ENCODE measurements around the gene LRIG1. TPM values are rescaled to one million over a fixed set of nuclear protein-coding genes. Genes with fewer than 3 reads are reported as not detected.

Gene LRIG1
- total and polyA plus RNA-seq, 9 of the 15 experiments (the other 6 are each of a cell fraction or from before 2014, with no cell fraction given): 0.05 to 0.38 (median 0.13) TPM; not detected in 3

DNA sequence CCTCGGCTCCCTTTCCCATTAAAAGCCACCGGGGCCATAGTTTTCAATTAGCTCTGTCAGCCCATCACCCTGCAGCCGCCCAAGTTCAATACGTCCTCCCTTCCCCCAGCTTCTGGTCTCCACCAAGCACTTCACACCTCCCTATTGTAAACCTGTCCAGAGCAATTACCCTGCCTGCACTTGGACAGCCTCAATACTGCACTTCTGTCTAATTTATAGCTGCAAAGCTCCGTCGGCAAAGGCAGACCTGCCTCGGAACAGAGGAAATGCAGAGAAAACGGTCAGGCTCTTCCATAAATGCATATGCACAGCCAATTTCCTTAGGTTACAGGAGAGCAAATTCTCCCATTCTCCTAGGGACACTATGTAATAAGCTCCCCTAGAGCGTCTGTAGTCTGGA lies 21.9 kb downstream of the LRIG1 start:
- no peak overlapping the region for H3K9ac ChIP-seq (ENCODE audit: insufficient read depth in 1 of 2, low read depth in 2 of 2, low read length in 2 of 2)
- no peak overlapping the region for H3K4me2 ChIP-seq (ENCODE audit: insufficient read depth, low read length)
- H3K27me3 ChIP-seq (ENCODE audit: control insufficient read depth in 2 of 2, insufficient read depth in 2 of 2, low read length in 2 of 2): peaks cover 0 to 9% of the 10 kb centered on the region in 2 experiments; a peak in 2 of 5 replicates
- DNase-seq (ENCODE audit: extremely low read depth in 1 of 4, low spot score in 3 of 4): no peak
- no peak overlapping the region for H3K27ac ChIP-seq (ENCODE audit: extremely low read depth, low read depth, low read length)
- no peaks in the 10 kb centered on the region for H4K20me1 ChIP-seq (replicated peaks; ENCODE audit: control insufficient read depth, insufficient read depth, low read length)
- ChIA-PET CTCF (ENCODE audit: low intra/inter-chr PET ratio) (no interaction called here), POLR2A (no interaction called here)
- H3K9me3 ChIP-seq (replicated peaks; ENCODE audit: control insufficient read depth, insufficient read depth, low read depth, low read length): no peaks in the 10 kb centered on the region
- BruUV-seq (replicated peaks): no TSS peak
- H2AFZ ChIP-seq (ENCODE audit: low read depth, low read length): no peak overlapping the region
- FAIRE-seq: no peak
- no peaks in the 10 kb centered on the region for H3K36me3 ChIP-seq (ENCODE audit: control insufficient read depth, insufficient read depth, low read length)
- in situ Hi-C loops (cut with MboI): no loop called here
- WGBS (ENCODE audit: insufficient coverage, low coverage, missing lambda C conversion rate): 5% methylated on average over 9 of the region's 9 CpGs
- no peak overlapping the region for H3K4me3 ChIP-seq
- intact Hi-C loops (cut with micrococcal nuclease): no loop called here
- no peaks in the 10 kb centered on the region for H3K79me2 ChIP-seq (ENCODE audit: control insufficient read depth, insufficient read depth, low read length)
- no peaks in the 10 kb centered on the region for H3K9me1 ChIP-seq (ENCODE audit: control insufficient read depth, insufficient read depth, low read length)
- no peaks in the 10 kb centered on the region for H3K4me1 ChIP-seq (replicated peaks in 1 of 2; ENCODE audit: control insufficient read depth in 2 of 2, insufficient read depth in 2 of 2, low read length in 2 of 2)
- ATAC-seq: no peak
- TF ChIP-seq ZNF75A (CRISPR knock-in tag; IDR thresholded peaks at IDR 0.05) (no peak), ZNF384 (IDR thresholded peaks at IDR 0.05; ENCODE audit: low read depth, low read length) (no peak), DMBX1 (CRISPR knock-in tag; IDR thresholded peaks at IDR 0.05; ENCODE audit: borderline replicate concordance) (no peak), IRF2 (CRISPR knock-in tag; IDR thresholded peaks at IDR 0.05) (no peak), MAFG (tag; conservative IDR thresholded peaks at IDR 0.05) (no peak), SETDB1 (IDR thresholded peaks at IDR 0.05; ENCODE audit: low read length) (no peak), ZNF124 (CRISPR knock-in tag; IDR thresholded peaks at IDR 0.05) (no peak), PHF8 (IDR thresholded peaks at IDR 0.05; ENCODE audit: borderline replicate concordance, low read length) (no peak)
- TF ChIP-seq, protein P1, sequence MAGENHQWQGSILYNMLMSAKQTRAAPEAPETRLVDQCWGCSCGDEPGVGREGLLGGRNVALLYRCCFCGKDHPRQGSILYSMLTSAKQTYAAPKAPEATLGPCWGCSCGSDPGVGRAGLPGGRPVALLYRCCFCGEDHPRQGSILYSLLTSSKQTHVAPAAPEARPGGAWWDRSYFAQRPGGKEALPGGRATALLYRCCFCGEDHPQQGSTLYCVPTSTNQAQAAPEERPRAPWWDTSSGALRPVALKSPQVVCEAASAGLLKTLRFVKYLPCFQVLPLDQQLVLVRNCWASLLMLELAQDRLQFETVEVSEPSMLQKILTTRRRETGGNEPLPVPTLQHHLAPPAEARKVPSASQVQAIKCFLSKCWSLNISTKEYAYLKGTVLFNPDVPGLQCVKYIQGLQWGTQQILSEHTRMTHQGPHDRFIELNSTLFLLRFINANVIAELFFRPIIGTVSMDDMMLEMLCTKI (IDR thresholded peaks at IDR 0.05; ENCODE audit: partially characterized antibody): no peak
- TF ChIP-seq, protein P2, sequence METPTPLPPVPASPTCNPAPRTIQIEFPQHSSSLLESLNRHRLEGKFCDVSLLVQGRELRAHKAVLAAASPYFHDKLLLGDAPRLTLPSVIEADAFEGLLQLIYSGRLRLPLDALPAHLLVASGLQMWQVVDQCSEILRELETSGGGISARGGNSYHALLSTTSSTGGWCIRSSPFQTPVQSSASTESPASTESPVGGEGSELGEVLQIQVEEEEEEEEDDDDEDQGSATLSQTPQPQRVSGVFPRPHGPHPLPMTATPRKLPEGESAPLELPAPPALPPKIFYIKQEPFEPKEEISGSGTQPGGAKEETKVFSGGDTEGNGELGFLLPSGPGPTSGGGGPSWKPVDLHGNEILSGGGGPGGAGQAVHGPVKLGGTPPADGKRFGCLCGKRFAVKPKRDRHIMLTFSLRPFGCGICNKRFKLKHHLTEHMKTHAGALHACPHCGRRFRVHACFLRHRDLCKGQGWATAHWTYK (CRISPR knock-in tag; IDR thresholded peaks at IDR 0.05): no peak
- TF ChIP-seq, protein P3, sequence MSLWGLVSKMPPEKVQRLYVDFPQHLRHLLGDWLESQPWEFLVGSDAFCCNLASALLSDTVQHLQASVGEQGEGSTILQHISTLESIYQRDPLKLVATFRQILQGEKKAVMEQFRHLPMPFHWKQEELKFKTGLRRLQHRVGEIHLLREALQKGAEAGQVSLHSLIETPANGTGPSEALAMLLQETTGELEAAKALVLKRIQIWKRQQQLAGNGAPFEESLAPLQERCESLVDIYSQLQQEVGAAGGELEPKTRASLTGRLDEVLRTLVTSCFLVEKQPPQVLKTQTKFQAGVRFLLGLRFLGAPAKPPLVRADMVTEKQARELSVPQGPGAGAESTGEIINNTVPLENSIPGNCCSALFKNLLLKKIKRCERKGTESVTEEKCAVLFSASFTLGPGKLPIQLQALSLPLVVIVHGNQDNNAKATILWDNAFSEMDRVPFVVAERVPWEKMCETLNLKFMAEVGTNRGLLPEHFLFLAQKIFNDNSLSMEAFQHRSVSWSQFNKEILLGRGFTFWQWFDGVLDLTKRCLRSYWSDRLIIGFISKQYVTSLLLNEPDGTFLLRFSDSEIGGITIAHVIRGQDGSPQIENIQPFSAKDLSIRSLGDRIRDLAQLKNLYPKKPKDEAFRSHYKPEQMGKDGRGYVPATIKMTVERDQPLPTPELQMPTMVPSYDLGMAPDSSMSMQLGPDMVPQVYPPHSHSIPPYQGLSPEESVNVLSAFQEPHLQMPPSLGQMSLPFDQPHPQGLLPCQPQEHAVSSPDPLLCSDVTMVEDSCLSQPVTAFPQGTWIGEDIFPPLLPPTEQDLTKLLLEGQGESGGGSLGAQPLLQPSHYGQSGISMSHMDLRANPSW (CRISPR knock-in tag; IDR thresholded peaks at IDR 0.05): no peak
- TF ChIP-seq, protein P4, sequence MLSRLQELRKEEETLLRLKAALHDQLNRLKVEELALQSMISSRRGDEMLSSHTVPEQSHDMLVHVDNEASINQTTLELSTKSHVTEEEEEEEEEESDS (CRISPR knock-in tag; IDR thresholded peaks at IDR 0.05): no peak
- TF ChIP-seq, protein P5, sequence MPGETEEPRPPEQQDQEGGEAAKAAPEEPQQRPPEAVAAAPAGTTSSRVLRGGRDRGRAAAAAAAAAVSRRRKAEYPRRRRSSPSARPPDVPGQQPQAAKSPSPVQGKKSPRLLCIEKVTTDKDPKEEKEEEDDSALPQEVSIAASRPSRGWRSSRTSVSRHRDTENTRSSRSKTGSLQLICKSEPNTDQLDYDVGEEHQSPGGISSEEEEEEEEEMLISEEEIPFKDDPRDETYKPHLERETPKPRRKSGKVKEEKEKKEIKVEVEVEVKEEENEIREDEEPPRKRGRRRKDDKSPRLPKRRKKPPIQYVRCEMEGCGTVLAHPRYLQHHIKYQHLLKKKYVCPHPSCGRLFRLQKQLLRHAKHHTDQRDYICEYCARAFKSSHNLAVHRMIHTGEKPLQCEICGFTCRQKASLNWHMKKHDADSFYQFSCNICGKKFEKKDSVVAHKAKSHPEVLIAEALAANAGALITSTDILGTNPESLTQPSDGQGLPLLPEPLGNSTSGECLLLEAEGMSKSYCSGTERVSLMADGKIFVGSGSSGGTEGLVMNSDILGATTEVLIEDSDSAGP (CRISPR knock-in tag; IDR thresholded peaks at IDR 0.05): no peak
